ENCODE measurements around the gene FLNB.

Gene FLNB

GRCh38 chr3:58073301-58074108 is 65.3 kb downstream of the FLNB start:
- Histone ChIP-seq H3K9me3 (no peaks in the 10 kb centered on the region), H3K27me3 (no peaks in the 10 kb centered on the region), H3K36me3 (no peaks in the 10 kb centered on the region; the same call in 1 of the 2 replicates), H3K4me3 (ENCODE audit: low read depth, low read length) (no peak overlapping the region), H3K4me1 (no peaks in the 10 kb centered on the region)
- TF ChIP-seq, protein P1, sequence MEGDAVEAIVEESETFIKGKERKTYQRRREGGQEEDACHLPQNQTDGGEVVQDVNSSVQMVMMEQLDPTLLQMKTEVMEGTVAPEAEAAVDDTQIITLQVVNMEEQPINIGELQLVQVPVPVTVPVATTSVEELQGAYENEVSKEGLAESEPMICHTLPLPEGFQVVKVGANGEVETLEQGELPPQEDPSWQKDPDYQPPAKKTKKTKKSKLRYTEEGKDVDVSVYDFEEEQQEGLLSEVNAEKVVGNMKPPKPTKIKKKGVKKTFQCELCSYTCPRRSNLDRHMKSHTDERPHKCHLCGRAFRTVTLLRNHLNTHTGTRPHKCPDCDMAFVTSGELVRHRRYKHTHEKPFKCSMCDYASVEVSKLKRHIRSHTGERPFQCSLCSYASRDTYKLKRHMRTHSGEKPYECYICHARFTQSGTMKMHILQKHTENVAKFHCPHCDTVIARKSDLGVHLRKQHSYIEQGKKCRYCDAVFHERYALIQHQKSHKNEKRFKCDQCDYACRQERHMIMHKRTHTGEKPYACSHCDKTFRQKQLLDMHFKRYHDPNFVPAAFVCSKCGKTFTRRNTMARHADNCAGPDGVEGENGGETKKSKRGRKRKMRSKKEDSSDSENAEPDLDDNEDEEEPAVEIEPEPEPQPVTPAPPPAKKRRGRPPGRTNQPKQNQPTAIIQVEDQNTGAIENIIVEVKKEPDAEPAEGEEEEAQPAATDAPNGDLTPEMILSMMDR (IDR thresholded peaks at IDR 0.05; ENCODE audit: low read depth, low read length): no peak
- DNase-seq: no peak

GRCh38 chr3:58074116-58074715 is 66.0 kb downstream of the FLNB start:
- TF ChIP-seq, protein P1 (IDR thresholded peaks at IDR 0.05; ENCODE audit: low read depth, low read length): no peak
- no peaks in the 10 kb centered on the region for H3K4me1 ChIP-seq
- H3K4me3 ChIP-seq (ENCODE audit: low read depth, low read length): no peak overlapping the region
- H3K36me3 ChIP-seq: no peaks in the 10 kb centered on the region; the same call in 1 of the 2 replicates
- no peak for DNase-seq
- no peaks in the 10 kb centered on the region for H3K9me3 ChIP-seq
- H3K27me3 ChIP-seq: no peaks in the 10 kb centered on the region

GRCh38 chr3:58074997-58075396 is 66.8 kb downstream of the FLNB start:
- DNase-seq: no peak
- TF ChIP-seq, protein P1 (IDR thresholded peaks at IDR 0.05; ENCODE audit: low read depth, low read length): no peak
- Histone ChIP-seq H3K27me3 (no peaks in the 10 kb centered on the region), H3K4me1 (no peaks in the 10 kb centered on the region), H3K9me3 (no peaks in the 10 kb centered on the region), H3K36me3 (no peaks in the 10 kb centered on the region; the same call in 1 of the 2 replicates), H3K4me3 (ENCODE audit: low read depth, low read length) (no peak overlapping the region)

DNA sequence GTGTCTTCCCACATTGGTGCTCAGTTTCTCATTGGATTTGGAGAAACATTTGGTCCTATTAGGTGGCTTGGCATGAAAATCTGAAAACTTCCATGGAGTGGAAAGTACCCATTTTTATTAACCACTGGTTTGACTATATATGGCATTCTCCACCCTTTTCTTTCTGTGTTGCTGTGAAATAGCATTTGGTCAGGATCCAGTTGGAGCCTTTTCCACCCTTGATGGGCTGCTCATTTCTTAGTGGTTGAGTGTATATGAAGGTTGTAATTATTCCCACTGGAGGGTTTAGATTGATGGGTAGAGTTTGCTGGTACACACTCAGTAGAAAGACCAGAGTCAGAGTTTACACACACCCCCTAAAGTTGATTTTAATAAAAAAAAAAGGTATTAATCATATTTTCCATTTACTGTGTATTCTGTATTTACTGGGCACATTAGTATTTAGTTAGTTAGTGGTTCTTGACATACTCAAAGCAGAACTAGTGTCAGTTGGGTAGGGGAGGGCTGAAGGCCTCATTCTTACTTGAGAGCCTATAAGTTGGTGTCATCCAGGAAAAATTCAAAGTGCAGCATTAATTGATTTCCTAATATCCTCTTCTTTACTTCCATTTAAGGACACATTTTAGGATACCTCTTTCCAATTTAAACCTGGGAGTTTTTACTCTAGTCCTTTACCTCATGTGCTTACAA is 69.5 kb downstream of the FLNB start:
- TF ChIP-seq, protein P1 (IDR thresholded peaks at IDR 0.05; ENCODE audit: low read depth, low read length): no peak
- no peaks in the 10 kb centered on the region; the same call in 1 of the 2 replicates for H3K36me3 ChIP-seq
- no peaks in the 10 kb centered on the region for H3K9me3 ChIP-seq
- DNase-seq: no peak
- H3K27me3 ChIP-seq: no peaks in the 10 kb centered on the region
- H3K4me3 ChIP-seq (ENCODE audit: low read depth, low read length): no peak overlapping the region
- H3K4me1 ChIP-seq: no peaks in the 10 kb centered on the region

GRCh38 chr3:58078610-58079009 is 70.4 kb downstream of the FLNB start:
- TF ChIP-seq, protein P1 (IDR thresholded peaks at IDR 0.05; ENCODE audit: low read depth, low read length): no peak
- Histone ChIP-seq H3K4me1 (no peaks in the 10 kb centered on the region), H3K27me3 (no peaks in the 10 kb centered on the region), H3K9me3 (no peaks in the 10 kb centered on the region), H3K36me3 (no peaks in the 10 kb centered on the region; the same call in 1 of the 2 replicates), H3K4me3 (ENCODE audit: low read depth, low read length) (no peak overlapping the region)
- no peak for DNase-seq
